ENCODE measurements around the gene OSBPL1A. TPM values are rescaled to one million over a fixed set of nuclear protein-coding genes. Genes with fewer than 3 reads are reported as not detected.

OSBPL1A gene
- total RNA-seq, 4 donors from 2014 or later, result 16.1 to 80.0 (median 61.4) TPM

DNA sequence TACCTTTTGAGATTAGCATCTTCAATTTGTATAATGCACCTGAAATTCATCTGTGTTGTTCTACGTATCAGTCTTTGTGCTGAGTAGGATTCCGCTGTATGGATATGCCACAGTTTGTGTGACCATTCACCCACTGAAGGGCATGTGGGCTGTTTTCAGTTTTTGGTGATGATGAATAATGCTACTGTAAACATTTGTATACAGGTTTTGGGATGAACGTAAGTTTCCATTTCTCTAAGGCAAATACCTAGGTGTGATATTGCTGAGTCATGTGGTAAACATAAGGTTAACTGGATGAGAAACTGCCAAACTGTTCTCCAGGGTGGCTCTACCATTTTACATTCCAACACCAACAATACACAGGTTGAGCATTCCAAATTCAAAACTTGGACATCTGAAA, 223.6 kb downstream of the OSBPL1A start:
- WGBS, 2 donors (ENCODE audit: low coverage in 1 of 2), result 69 to 100% methylated on average over 1 to 3 of the region's 3 CpGs
- in situ Hi-C loops (cut with MboI; ENCODE audit: low pct_ligation_motif_present in 1 of 4, low pct_unique_long_range_greater_than_20kb in 1 of 4, low sequenced_read_pairs in 3 of 4), result no loop called here
- intact Hi-C loops (cut with DNase I; ENCODE audit: low total_unique reads), result loop anchor here (10.0 kb wide), 1 partner anchor 101 kb away; no protein-coding TSS in a partner anchor

DNA sequence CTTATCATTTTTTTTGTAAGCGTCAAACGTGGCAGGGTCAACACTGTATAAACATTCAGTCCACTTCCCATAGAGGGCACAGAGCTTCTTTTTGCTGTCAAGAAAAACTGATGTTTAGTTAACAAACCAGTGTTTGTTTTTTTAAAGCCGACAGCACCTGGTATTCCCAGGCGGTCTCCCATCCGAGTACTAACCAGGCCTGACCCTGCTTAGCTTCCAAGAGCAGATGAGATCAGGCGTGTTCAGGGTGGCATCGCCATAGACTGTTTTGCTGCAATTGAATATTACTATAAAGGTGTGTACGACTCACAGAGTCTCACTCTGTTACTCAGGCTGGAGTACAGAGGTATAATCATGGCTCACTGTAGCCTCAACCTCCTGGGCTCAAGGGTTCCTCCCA, 227.3 kb downstream of the OSBPL1A start:
- DNase-seq, result no peak
- no peaks in the 10 kb centered on the region for H3K27me3 ChIP-seq
- in situ Hi-C loops (cut with MboI; ENCODE audit: low pct_ligation_motif_present in 1 of 4, low pct_unique_long_range_greater_than_20kb in 1 of 4, low sequenced_read_pairs in 3 of 4), result no loop called here
- TF ChIP-seq, protein P1, sequence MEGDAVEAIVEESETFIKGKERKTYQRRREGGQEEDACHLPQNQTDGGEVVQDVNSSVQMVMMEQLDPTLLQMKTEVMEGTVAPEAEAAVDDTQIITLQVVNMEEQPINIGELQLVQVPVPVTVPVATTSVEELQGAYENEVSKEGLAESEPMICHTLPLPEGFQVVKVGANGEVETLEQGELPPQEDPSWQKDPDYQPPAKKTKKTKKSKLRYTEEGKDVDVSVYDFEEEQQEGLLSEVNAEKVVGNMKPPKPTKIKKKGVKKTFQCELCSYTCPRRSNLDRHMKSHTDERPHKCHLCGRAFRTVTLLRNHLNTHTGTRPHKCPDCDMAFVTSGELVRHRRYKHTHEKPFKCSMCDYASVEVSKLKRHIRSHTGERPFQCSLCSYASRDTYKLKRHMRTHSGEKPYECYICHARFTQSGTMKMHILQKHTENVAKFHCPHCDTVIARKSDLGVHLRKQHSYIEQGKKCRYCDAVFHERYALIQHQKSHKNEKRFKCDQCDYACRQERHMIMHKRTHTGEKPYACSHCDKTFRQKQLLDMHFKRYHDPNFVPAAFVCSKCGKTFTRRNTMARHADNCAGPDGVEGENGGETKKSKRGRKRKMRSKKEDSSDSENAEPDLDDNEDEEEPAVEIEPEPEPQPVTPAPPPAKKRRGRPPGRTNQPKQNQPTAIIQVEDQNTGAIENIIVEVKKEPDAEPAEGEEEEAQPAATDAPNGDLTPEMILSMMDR (IDR thresholded peaks at IDR 0.05), result no peak
- TF ChIP-seq POLR2AphosphoS5 (IDR thresholded peaks at IDR 0.05), result no peak
- TF ChIP-seq EP300 (IDR thresholded peaks at IDR 0.05; ENCODE audit: low read depth), result no peak
- TF ChIP-seq POLR2A (IDR thresholded peaks at IDR 0.05), result no peak
- H3K4me3 ChIP-seq, result no peak overlapping the region
- H3K4me1 ChIP-seq, result no peaks in the 10 kb centered on the region
- no peaks in the 10 kb centered on the region for H3K9me3 ChIP-seq
- no peak overlapping the region for H3K27ac ChIP-seq
- WGBS, 2 donors (ENCODE audit: low coverage in 1 of 2), result 78 to 87% methylated on average over 3 to 8 of the region's 8 CpGs
- intact Hi-C loops (cut with DNase I; ENCODE audit: low total_unique reads), result loop anchor here (10.0 kb wide), 1 partner anchor 104 kb away; no protein-coding TSS in a partner anchor
- H3K36me3 ChIP-seq, result peaks cover 0 to 24% (median 2%) of the 10 kb centered on the region in 4 donors

More for the DNA sequence above, 223.6 kb downstream of the OSBPL1A start:
- Histone ChIP-seq H3K36me3 (peaks cover 0 to 3% (median 1%) of the 10 kb centered on the region in 4 donors), H3K9me3 (no peaks in the 10 kb centered on the region), H3K27me3 (no peaks in the 10 kb centered on the region), H3K4me3 (no peak overlapping the region), H3K4me1 (peaks cover 0 to 9% (median 0%) of the 10 kb centered on the region in 4 donors), H3K27ac (no peak overlapping the region)
- TF ChIP-seq POLR2AphosphoS5 (IDR thresholded peaks at IDR 0.05) (no peak), POLR2A (IDR thresholded peaks at IDR 0.05) (no peak), EP300 (IDR thresholded peaks at IDR 0.05; ENCODE audit: low read depth) (no peak)
- TF ChIP-seq, protein P1 (IDR thresholded peaks at IDR 0.05), result no peak
- DNase-seq, result no peak

DNA sequence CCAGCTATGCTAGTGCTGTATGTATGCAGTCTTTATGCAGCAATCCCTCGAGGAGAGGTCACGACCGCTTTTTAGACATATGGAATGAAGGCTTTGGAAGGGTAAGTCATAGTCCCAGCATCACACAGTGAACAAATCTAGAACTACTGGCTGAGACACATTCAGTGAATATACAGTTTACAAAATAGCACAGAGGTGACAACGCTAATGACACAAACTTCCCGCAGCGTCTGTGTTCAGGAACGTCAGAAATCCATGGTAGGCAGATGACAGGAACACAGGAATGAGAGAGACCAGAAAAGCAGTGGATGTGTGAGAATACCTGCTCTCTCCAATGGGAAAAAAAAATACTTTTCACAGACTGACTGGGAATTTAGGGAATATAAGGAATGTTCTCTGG, 229.1 kb downstream of the OSBPL1A start:
- Histone ChIP-seq H3K36me3 (peaks cover 0 to 31% (median 0%) of the 10 kb centered on the region in 4 donors), H3K27me3 (no peaks in the 10 kb centered on the region), H3K9me3 (no peaks in the 10 kb centered on the region), H3K4me3 (no peak overlapping the region), H3K27ac (no peak overlapping the region), H3K4me1 (no peaks in the 10 kb centered on the region)
- intact Hi-C loops (cut with DNase I; ENCODE audit: low total_unique reads) (no loop called here), in situ Hi-C loops (cut with MboI; ENCODE audit: low pct_ligation_motif_present in 1 of 4, low pct_unique_long_range_greater_than_20kb in 1 of 4, low sequenced_read_pairs in 3 of 4) (no loop called here)
- 93 to 94% methylated on average over 5 to 7 of the region's 7 CpGs for WGBS, 2 donors (ENCODE audit: low coverage in 1 of 2)
- TF ChIP-seq POLR2A (IDR thresholded peaks at IDR 0.05), result no peak
- TF ChIP-seq, protein P1 (IDR thresholded peaks at IDR 0.05), result no peak
- TF ChIP-seq POLR2AphosphoS5 (IDR thresholded peaks at IDR 0.05), result no peak
- TF ChIP-seq EP300 (IDR thresholded peaks at IDR 0.05; ENCODE audit: low read depth), result no peak
- no peak for DNase-seq

DNA sequence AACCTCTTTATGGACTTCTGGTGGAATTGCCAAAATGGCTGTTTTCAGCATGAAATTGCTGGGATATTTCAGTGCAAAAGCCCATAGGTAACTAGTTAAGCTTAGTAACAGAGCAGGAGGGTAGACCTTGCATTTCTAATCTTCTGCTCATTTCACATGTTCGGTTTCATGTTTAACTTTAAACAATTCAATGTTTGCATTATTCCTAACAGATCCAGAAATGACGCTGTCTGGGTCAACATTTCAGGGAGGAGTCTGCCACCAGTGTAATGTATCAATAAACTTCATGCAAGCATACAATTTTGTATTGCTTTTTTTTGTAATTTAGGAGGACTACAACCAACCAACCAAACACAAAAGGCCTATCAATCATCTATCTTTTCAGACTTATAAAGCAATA, 236.3 kb downstream of the OSBPL1A start:
- no peak for TF ChIP-seq POLR2AphosphoS5 (IDR thresholded peaks at IDR 0.05)
- TF ChIP-seq EP300 (IDR thresholded peaks at IDR 0.05; ENCODE audit: low read depth), result no peak
- no peak for TF ChIP-seq POLR2A (IDR thresholded peaks at IDR 0.05)
- TF ChIP-seq, protein P1 (IDR thresholded peaks at IDR 0.05), result no peak
- Histone ChIP-seq H3K27ac (no peak overlapping the region), H3K4me1 (no peaks in the 10 kb centered on the region), H3K36me3 (peaks cover 0 to 21% (median 9%) of the 10 kb centered on the region in 4 donors), H3K9me3 (no peaks in the 10 kb centered on the region), H3K27me3 (no peaks in the 10 kb centered on the region), H3K4me3 (no peak overlapping the region)
- DNase-seq, result no peak
- intact Hi-C loops (cut with DNase I; ENCODE audit: low total_unique reads), result no loop called here
- 49 to 50% methylated on average over 2 of the region's 2 CpGs for WGBS, 2 donors (ENCODE audit: low coverage in 1 of 2)
- in situ Hi-C loops (cut with MboI; ENCODE audit: low pct_ligation_motif_present in 1 of 4, low pct_unique_long_range_greater_than_20kb in 1 of 4, low sequenced_read_pairs in 3 of 4), result no loop called here

Data from transverse colon (tissue), 4 donors.